Suprapubic skin (tissue), 4 donors: ENCODE results near the gene FAM131C.

Experiments
- EP300 ChIP-seq: sonication (generic); formaldehyde crosslinking; IDR thresholded peaks from one replicate; pipeline ENCODE4 v1.6.1; 2017; ENCODE audit warnings: antibody characterized with exemption
- POLR2A ChIP-seq, 2 donors: fragments of 450-650 bp; IDR thresholded peaks; one replicate each; pipeline ENCODE4 v1.6.1; 2017; ENCODE audit warnings: antibody characterized with exemption in 2 of 2, mild to moderate bottlenecking in 2 of 2, moderate library complexity in 2 of 2
- POLR2AphosphoS5 ChIP-seq, 3 donors: sonication (generic); formaldehyde crosslinking; IDR thresholded peaks; one replicate each; pipeline ENCODE4 v1.6.1; 2017; ENCODE audit warnings: antibody characterized with exemption in 3 of 3
- TF ChIP-seq, protein P1 (sequence below), 2 donors: fragments of 200-600 bp in 1 of 2; fragments of 450-650 bp in 1 of 2; sonication (generic) in 1 of 2; IDR thresholded peaks; one replicate each; pipeline ENCODE4 v1.5.1; 2016 to 2019; ENCODE audit warnings: antibody characterized with exemption in 2 of 2, mild to moderate bottlenecking in 1 of 2, moderate library complexity in 1 of 2

DNA sequence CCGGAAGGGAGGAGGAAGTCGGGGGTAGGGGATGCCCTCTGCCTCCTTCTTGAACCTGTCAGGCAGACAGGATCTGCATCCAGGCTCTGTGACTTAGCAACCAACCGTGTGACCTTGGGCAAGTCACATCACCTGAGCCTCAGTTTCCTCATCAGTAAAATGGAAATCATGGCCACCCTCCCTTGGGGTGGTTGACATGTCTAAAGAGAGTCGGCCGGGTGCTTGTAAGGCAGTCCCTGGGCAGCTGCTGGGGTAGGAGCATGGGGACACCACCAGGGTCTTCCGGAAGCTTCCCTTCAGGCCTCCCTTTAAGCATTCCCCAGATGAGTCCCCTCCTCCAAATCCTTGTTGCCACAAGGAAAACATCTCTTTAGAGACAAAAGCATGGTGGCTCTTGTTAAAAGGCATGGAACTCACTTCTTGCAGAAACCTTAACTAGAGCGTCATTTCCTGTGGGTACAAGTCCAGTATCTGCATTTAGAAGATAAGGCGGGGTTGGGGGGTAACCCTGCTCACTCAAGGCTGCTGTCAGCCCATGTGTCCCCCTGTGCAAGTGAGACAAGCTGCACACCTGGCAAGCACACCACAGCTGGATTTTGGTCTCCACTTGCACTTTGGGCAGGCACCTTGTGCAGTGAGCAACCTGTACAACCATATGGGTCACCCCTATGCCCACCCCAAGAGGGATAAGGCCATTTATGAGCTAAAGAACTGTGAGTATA is 19.5 kb downstream of the FAM131C start:
- TF ChIP-seq, protein P1, sequence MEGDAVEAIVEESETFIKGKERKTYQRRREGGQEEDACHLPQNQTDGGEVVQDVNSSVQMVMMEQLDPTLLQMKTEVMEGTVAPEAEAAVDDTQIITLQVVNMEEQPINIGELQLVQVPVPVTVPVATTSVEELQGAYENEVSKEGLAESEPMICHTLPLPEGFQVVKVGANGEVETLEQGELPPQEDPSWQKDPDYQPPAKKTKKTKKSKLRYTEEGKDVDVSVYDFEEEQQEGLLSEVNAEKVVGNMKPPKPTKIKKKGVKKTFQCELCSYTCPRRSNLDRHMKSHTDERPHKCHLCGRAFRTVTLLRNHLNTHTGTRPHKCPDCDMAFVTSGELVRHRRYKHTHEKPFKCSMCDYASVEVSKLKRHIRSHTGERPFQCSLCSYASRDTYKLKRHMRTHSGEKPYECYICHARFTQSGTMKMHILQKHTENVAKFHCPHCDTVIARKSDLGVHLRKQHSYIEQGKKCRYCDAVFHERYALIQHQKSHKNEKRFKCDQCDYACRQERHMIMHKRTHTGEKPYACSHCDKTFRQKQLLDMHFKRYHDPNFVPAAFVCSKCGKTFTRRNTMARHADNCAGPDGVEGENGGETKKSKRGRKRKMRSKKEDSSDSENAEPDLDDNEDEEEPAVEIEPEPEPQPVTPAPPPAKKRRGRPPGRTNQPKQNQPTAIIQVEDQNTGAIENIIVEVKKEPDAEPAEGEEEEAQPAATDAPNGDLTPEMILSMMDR (IDR thresholded peaks at IDR 0.05), result no peak
- TF ChIP-seq POLR2A (IDR thresholded peaks at IDR 0.05) (no peak), POLR2AphosphoS5 (IDR thresholded peaks at IDR 0.05) (no peak), EP300 (no peak)
